Subcutaneous abdominal adipose tissue (tissue), 5 donors: ENCODE results near the gene RCAN1.
A peak's percentile ranks its signal among the peaks of the same experiment; 100 is the strongest.

Experiments used
- H3K27ac ChIP-seq: one replicate; pipeline ENCODE4 v1.7.0; 2013; ENCODE audit warnings: low read depth, mild to moderate bottlenecking, inconsistent platforms, low read length, moderate library complexity
- H3K27me3 ChIP-seq, 5 donors: one replicate each; pipeline ENCODE4 v1.7.0; 2013; ENCODE audit warnings: low read length in 5 of 5, inconsistent platforms in 1 of 5; ENCODE audit not compliant: control insufficient read depth in 5 of 5, insufficient read depth in 4 of 5
- H3K36me3 ChIP-seq, 5 donors: one replicate each; pipeline ENCODE4 v1.7.0; 2013; ENCODE audit warnings: low read length in 5 of 5; ENCODE audit not compliant: control insufficient read depth in 5 of 5, insufficient read depth in 5 of 5
- H3K4me1 ChIP-seq, 5 donors: one replicate each; pipeline ENCODE4 v1.7.0; 2013; ENCODE audit warnings: low read length in 5 of 5, mild to moderate bottlenecking in 3 of 5, moderate library complexity in 1 of 5; ENCODE audit not compliant: control insufficient read depth in 5 of 5, insufficient read depth in 5 of 5
- H3K4me3 ChIP-seq, 5 donors: one replicate each; pipeline ENCODE4 v1.7.0; 2013; ENCODE audit warnings: low read length in 5 of 5, low read depth in 1 of 5
- H3K9ac ChIP-seq, 5 donors: one replicate each; pipeline ENCODE4 v1.7.0; 2013; ENCODE audit warnings: low read length in 5 of 5, mild to moderate bottlenecking in 4 of 5, moderate library complexity in 3 of 5
- H3K9me3 ChIP-seq, 5 donors: one replicate each; pipeline ENCODE4 v1.7.0; 2013; ENCODE audit warnings: low read length in 5 of 5; ENCODE audit not compliant: control insufficient read depth in 5 of 5
- donor health status: healthy.
- donor health status: healthy.
- donor health status: healthy.
- donor health status: healthy.
- donor health status: healthy.

Gene RCAN1

GRCh38 chr21:34522284-34522683, 92.6 kb downstream of the RCAN1 start:
- no peaks in the 10 kb centered on the region for H3K27me3 ChIP-seq
- H3K9ac ChIP-seq = no peak overlapping the region
- H3K27ac ChIP-seq = no peak overlapping the region
- no peak overlapping the region for H3K4me3 ChIP-seq
- H3K9me3 ChIP-seq = no peaks in the 10 kb centered on the region
- H3K4me1 ChIP-seq = peaks cover 15 to 69% (median 40%) of the 10 kb centered on the region in 5 donors
- H3K36me3 ChIP-seq = peaks cover 0 to 51% (median 44%) of the 10 kb centered on the region in 5 donors

DNA sequence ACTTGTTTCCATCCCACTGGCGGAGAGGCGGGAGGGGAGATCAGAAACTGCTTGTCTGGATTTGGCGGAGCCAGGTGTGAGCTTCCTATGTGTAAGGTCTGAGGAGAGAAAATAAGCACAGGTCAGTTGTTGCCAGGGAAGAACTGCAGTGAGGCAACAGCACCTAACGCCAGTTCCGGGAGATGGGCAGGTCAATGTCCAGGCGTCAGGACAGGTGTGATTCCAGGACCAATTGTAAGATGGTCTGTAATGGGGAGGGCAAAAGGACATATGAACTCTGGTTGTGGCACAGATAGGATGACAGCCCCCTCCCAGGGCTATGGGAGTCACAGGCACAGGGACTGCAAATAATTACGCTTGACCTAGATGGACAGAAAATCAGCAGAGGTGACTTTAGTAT, 93.4 kb downstream of the RCAN1 start:
- Histone ChIP-seq H3K27me3 (no peaks in the 10 kb centered on the region), H3K27ac (peak overlapping the region; percentile 50), H3K9ac (peak overlapping the region in 1 of 5 donors; percentile 26), H3K4me3 (no peak overlapping the region), H3K36me3 (peaks cover 0 to 59% (median 51%) of the 10 kb centered on the region in 5 donors), H3K9me3 (no peaks in the 10 kb centered on the region), H3K4me1 (peaks cover 11 to 68% (median 37%) of the 10 kb centered on the region in 5 donors)

GRCh38 chr21:34520764-34521508, 94.0 kb downstream of the RCAN1 start:
- H3K9me3 ChIP-seq = no peaks in the 10 kb centered on the region
- peaks cover 11 to 68% (median 32%) of the 10 kb centered on the region in 5 donors for H3K4me1 ChIP-seq
- no peaks in the 10 kb centered on the region for H3K27me3 ChIP-seq
- peak overlapping the region; percentile 50 for H3K27ac ChIP-seq
- no peak overlapping the region for H3K9ac ChIP-seq
- H3K4me3 ChIP-seq = no peak overlapping the region
- H3K36me3 ChIP-seq = peaks cover 0 to 60% (median 52%) of the 10 kb centered on the region in 5 donors

DNA sequence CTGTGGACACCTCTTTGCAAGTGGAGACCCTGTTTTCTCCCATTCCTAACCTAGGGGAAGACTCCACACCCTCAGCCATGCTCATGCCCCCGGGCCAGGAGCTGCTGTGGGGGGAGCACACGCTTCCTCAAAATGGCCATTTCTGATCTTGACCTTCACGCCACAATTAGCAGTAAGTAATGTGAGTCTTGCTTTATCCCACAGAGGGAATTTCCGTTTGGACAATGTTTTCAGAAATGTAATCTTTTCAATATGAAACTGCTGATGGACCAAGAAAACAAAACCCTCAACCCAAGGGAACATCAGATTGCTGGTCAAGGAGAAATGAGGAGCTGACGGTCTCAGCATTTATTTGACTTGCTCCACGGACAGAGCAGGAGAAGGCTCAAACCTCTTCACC, 94.6 kb downstream of the RCAN1 start:
- Histone ChIP-seq H3K9me3 (no peaks in the 10 kb centered on the region), H3K4me3 (no peak overlapping the region), H3K4me1 (peaks cover 10 to 62% (median 26%) of the 10 kb centered on the region in 5 donors), H3K27ac (peak overlapping the region; percentile 50), H3K27me3 (no peaks in the 10 kb centered on the region), H3K9ac (no peak overlapping the region), H3K36me3 (peaks cover 0 to 60% (median 52%) of the 10 kb centered on the region in 5 donors)

DNA sequence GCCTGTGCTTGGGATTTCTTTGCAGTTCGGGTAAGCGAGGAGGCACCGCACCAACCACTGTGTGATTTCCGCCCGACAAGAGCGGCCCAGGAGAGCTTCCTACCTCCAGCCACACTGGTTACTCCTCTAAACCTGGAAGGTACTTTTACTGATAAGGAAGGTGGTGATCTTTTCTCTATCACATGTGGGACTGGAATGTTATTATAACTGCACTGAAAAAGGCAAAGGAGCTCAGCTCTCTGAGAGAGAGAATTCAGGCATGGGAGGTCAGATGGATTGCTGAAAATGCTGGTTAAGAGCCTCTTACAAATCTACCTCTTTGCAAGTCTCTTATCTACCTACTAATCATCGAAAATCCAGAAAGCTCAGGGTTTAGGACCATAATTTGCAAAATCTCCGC, 95.2 kb downstream of the RCAN1 start:
- Histone ChIP-seq H3K9me3 (no peaks in the 10 kb centered on the region), H3K27ac (no peak overlapping the region), H3K4me1 (peaks cover 6 to 56% (median 21%) of the 10 kb centered on the region in 5 donors), H3K27me3 (no peaks in the 10 kb centered on the region), H3K4me3 (no peak overlapping the region), H3K9ac (no peak overlapping the region), H3K36me3 (peaks cover 0 to 60% (median 52%) of the 10 kb centered on the region in 5 donors)

GRCh38 chr21:34519016-34519415, 95.9 kb downstream of the RCAN1 start:
- no peak overlapping the region for H3K9ac ChIP-seq
- H3K27me3 ChIP-seq = no peaks in the 10 kb centered on the region
- H3K36me3 ChIP-seq = peaks cover 0 to 60% (median 52%) of the 10 kb centered on the region in 5 donors
- no peak overlapping the region for H3K4me3 ChIP-seq
- peaks cover 6 to 51% (median 19%) of the 10 kb centered on the region in 5 donors for H3K4me1 ChIP-seq
- no peak overlapping the region for H3K27ac ChIP-seq
- H3K9me3 ChIP-seq = no peaks in the 10 kb centered on the region

GRCh38 chr21:34518301-34518700, 96.6 kb downstream of the RCAN1 start:
- Histone ChIP-seq H3K4me1 (peaks cover 6 to 46% (median 19%) of the 10 kb centered on the region in 5 donors), H3K4me3 (no peak overlapping the region), H3K36me3 (peaks cover 0 to 59% (median 52%) of the 10 kb centered on the region in 5 donors), H3K27me3 (no peaks in the 10 kb centered on the region), H3K27ac (peak overlapping the region; percentile 23), H3K9ac (no peak overlapping the region), H3K9me3 (no peaks in the 10 kb centered on the region)

DNA sequence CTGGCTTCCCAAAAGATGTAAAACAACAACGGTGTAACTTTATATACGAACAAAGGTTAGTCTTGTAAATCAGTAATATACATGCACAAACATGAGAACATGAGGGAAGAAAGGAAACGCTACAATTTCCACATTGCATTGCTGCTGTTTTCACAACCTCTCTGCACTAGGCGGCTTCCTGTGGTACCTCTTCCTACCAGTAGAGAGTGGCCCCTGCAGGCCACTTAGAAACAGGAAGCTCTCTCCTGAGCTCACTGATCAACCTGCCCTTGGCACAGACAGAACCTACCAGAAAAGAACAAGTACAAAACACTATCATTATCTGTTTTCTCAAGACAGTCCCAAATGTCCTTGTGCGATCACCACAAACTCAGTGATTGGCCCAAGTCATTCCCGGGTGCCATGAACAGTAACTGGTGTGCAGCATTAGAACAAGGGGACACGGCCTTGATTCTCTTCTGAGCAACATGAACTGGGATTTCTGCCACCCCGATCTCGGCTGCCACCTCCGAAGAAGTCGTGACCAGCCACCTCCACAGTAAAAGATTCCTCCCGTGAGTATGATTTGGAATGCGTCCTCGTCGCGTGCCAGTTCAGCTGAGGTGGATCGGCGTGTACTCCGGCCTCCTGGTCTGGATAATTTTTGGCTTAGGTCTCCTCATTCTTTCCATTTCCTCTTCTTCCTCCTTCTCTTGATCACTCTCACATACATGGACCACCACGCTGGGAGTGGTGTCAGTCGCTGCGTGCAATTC, 97.2 kb downstream of the RCAN1 start:
- H3K4me3 ChIP-seq = peak overlapping the region in 1 of 5 donors; percentile 17
- no peak overlapping the region for H3K9ac ChIP-seq
- H3K27me3 ChIP-seq = no peaks in the 10 kb centered on the region
- no peaks in the 10 kb centered on the region for H3K9me3 ChIP-seq
- H3K4me1 ChIP-seq = peaks cover 6 to 40% (median 13%) of the 10 kb centered on the region in 5 donors
- peaks cover 0 to 55% (median 47%) of the 10 kb centered on the region in 5 donors for H3K36me3 ChIP-seq
- H3K27ac ChIP-seq = peak overlapping the region; percentile 23

GRCh38 chr21:34517039-34517438, 97.9 kb downstream of the RCAN1 start:
- H3K4me3 ChIP-seq = no peak overlapping the region

DNA sequence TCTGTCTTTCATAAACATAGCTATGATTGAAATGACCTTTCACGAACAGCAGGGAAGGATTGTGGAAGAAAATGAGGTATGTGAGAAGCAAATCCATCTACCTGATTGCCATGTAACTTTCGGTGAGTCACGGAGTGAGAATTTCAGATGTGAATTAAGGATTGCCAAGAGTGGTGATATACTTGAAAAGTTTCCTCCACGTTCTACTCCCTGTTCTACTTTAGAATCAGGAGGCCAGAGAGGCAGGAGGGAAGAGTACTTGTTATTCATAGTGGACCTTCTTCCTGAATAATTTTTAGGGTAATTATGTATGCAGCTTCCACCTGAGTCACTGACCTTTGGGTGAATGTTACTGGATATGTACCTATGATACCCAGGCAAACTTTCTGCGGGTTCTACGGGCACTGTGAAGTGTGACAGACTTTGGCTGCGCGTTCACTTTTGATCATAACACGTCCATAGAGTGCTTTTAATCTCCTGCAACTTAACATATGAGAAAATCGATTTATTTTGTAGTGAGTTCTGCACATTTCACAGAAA, 100.3 kb downstream of the RCAN1 start:
- H3K4me1 ChIP-seq = peaks cover 6 to 32% (median 26%) of the 10 kb centered on the region in 5 donors
- H3K9me3 ChIP-seq = no peaks in the 10 kb centered on the region
- peaks cover 0 to 33% (median 24%) of the 10 kb centered on the region in 5 donors for H3K36me3 ChIP-seq

More at GRCh38 chr21:34517039-34517438, 97.9 kb downstream of the RCAN1 start:
- H3K27me3 ChIP-seq = no peaks in the 10 kb centered on the region
- no peaks in the 10 kb centered on the region for H3K9me3 ChIP-seq
- H3K9ac ChIP-seq = no peak overlapping the region
- peaks cover 6 to 38% (median 15%) of the 10 kb centered on the region in 5 donors for H3K4me1 ChIP-seq
- peaks cover 0 to 52% (median 42%) of the 10 kb centered on the region in 5 donors for H3K36me3 ChIP-seq
- peak overlapping the region; percentile 23 for H3K27ac ChIP-seq

More for the DNA sequence above, 100.3 kb downstream of the RCAN1 start:
- H3K9ac ChIP-seq = no peak overlapping the region
- H3K27me3 ChIP-seq = no peaks in the 10 kb centered on the region
- H3K27ac ChIP-seq = no peak overlapping the region
- no peak overlapping the region for H3K4me3 ChIP-seq
